GM18498 (cell line): ENCODE data around the gene TARBP2.

Source experiments
- ATAC-seq: cut with Tn5 transposase; IDR thresholded peaks from one replicate; pipeline ENCODE4 v1.9.1; 2021; ENCODE audit warnings: mild to moderate bottlenecking, moderate library complexity; ENCODE audit not compliant: unreplicated experiment

TARBP2 gene

GRCh38 chr12:53552361-53553327 is 51.6 kb downstream of the TARBP2 start:
- no peak for ATAC-seq
